Thyroid gland (tissue), 4 donors: Measurements from ENCODE around the gene ZNF473.
"Not testable (repeated sequence)": the region's sequence is repeated elsewhere in the genome, so short reads cannot be mapped to it uniquely, and the experiment has no call there.

Experiments used
- POLR2A ChIP-seq, 2 donors: fragments of 450-650 bp; IDR thresholded peaks; one replicate each; pipeline ENCODE4 v1.6.1; 2017; ENCODE audit warnings: antibody characterized with exemption in 2 of 2, mild to moderate bottlenecking in 2 of 2, moderate library complexity in 1 of 2
- TF ChIP-seq, protein P1 (sequence below), 6 experiments: fragments of 200-600 bp in 3 of 6; fragments of 450-650 bp in 3 of 6; sonication (generic) in 3 of 6; IDR thresholded peaks; one replicate each; pipeline ENCODE4 v1.5.1; 2016 to 2019; ENCODE audit warnings: antibody characterized with exemption in 6 of 6, mild to moderate bottlenecking in 2 of 6, inconsistent platforms in 1 of 6, moderate library complexity in 1 of 6

DNA sequence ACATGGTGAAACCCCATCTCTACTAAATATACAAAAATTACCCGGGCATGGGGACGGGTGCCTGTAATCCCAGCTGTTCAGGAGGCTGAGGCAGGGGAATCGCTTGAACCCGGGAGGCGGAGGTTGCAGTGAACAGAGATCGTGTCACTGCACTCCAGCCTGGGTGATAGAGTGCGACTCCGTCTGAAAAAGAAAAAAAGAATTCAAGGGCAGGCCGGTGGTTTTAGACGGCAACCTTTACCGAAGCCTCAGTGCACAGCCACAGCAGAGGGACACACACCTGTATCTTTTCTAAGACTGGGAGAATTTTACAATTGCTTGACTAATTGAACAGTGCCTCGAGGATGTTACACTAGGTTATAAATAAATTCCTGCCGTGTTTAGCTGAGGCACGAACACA, 73.9 kb downstream of the ZNF473 start:
- TF ChIP-seq POLR2A (IDR thresholded peaks at IDR 0.05), result not testable (repeated sequence)
- TF ChIP-seq, protein P1, sequence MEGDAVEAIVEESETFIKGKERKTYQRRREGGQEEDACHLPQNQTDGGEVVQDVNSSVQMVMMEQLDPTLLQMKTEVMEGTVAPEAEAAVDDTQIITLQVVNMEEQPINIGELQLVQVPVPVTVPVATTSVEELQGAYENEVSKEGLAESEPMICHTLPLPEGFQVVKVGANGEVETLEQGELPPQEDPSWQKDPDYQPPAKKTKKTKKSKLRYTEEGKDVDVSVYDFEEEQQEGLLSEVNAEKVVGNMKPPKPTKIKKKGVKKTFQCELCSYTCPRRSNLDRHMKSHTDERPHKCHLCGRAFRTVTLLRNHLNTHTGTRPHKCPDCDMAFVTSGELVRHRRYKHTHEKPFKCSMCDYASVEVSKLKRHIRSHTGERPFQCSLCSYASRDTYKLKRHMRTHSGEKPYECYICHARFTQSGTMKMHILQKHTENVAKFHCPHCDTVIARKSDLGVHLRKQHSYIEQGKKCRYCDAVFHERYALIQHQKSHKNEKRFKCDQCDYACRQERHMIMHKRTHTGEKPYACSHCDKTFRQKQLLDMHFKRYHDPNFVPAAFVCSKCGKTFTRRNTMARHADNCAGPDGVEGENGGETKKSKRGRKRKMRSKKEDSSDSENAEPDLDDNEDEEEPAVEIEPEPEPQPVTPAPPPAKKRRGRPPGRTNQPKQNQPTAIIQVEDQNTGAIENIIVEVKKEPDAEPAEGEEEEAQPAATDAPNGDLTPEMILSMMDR (IDR thresholded peaks at IDR 0.05), result not testable (repeated sequence)
